SK-N-SH (cell line): Measurements from ENCODE around the gene RSPO4. TPM values are rescaled to one million over a fixed set of nuclear protein-coding genes. Genes with fewer than 3 reads are reported as not detected.

Source experiments
- CTCF ChIA-PET: fragments of 300-600, 350-600 bp; formaldehyde crosslinking; extraction: SDS; loops from one replicate; lab custom pipeline; 2021; lab: Yijun Ruan, JAX
- POLR2A ChIA-PET: fragments of 350-600 bp; sonication (Branson Sonifier 250); formaldehyde crosslinking; extraction: SDS; loops from one replicate; lab custom pipeline; 2020; ENCODE audit warnings: antibody characterized with exemption, inconsistent platforms; lab: Yijun Ruan, JAX
- DNase-seq: peaks from one replicate; pipeline ENCODE4 v3.0.0; 2012
- H2AFZ ChIP-seq: fragments of 200-600 bp; sonication (generic); 2 replicates; pipeline ENCODE4 v1.8.1; 2016; ENCODE audit warnings: antibody characterized with exemption, mild to moderate bottlenecking, low read depth
- H3F3A ChIP-seq: fragments of 200-600 bp; sonication (generic); replicated peaks from 2 replicates; pipeline ENCODE3; 2016; ENCODE audit warnings: antibody characterized with exemption, mild to moderate bottlenecking; ENCODE audit not compliant: insufficient read depth
- H3K27ac ChIP-seq, 2 experiments: fragments of 200-500 bp in 1 of 2; fragments of 200-600 bp in 1 of 2; sonication (Bioruptor generic) in 1 of 2; sonication (generic), shearing (Covaris generic) in 1 of 2; 2 replicates each; pipeline versions ENCODE4 v1.5.1 to v1.6.1; 2014 to 2016; ENCODE audit warnings: low read depth in 2 of 2, inconsistent platforms in 1 of 2, low read length in 1 of 2, mild to moderate bottlenecking in 1 of 2, mixed read lengths in 1 of 2
- H3K27me3 ChIP-seq: fragments of 200-600 bp; sonication (generic), shearing (Covaris generic); 2 replicates; pipeline ENCODE4 v1.6.1; 2016; ENCODE audit warnings: mixed run types; ENCODE audit not compliant: insufficient read depth
- H3K36me3 ChIP-seq, 2 experiments: fragments of 200-500 bp in 1 of 2; fragments of 200-600 bp in 1 of 2; sonication (Bioruptor generic) in 1 of 2; sonication (generic) in 1 of 2; replicated peaks in 1 of 2; 2 replicates each; pipeline versions ENCODE3 to v1.5.1; 2014 to 2016; ENCODE audit warnings: low read length in 1 of 2, mild to moderate bottlenecking in 1 of 2; ENCODE audit not compliant: insufficient read depth in 2 of 2, control insufficient read depth in 1 of 2
- H3K4me1 ChIP-seq, 2 experiments: fragments of 200-500 bp in 1 of 2; fragments of 200-600 bp in 1 of 2; sonication (Bioruptor generic) in 1 of 2; sonication (generic), shearing (Covaris generic) in 1 of 2; 2 replicates each; pipeline versions ENCODE4 v1.5.1 to v1.6.1; 2014 to 2016; ENCODE audit warnings: low read depth in 1 of 2, low read length in 1 of 2, mixed run types in 1 of 2; ENCODE audit not compliant: insufficient read depth in 2 of 2, control insufficient read depth in 1 of 2
- H3K4me2 ChIP-seq: fragments of 200-600 bp; sonication (generic), shearing (Covaris generic); 2 replicates; pipeline ENCODE4 v1.6.1; 2017; ENCODE audit warnings: mixed run types
- H3K4me3 ChIP-seq, 2 experiments: fragments of 200-500 bp in 1 of 2; fragments of 200-600 bp in 1 of 2; sonication (Bioruptor generic) in 1 of 2; sonication (generic), shearing (Covaris generic) in 1 of 2; 2 replicates each; pipeline versions ENCODE4 v1.5.1 to v1.8.1; 2014 to 2016; ENCODE audit warnings: low read depth in 2 of 2, inconsistent platforms in 1 of 2, low read length in 1 of 2, mild to moderate bottlenecking in 1 of 2, mixed read lengths in 1 of 2, moderate library complexity in 1 of 2
- H3K79me2 ChIP-seq: fragments of 200-600 bp; sonication (generic); 2 replicates; pipeline ENCODE4 v1.8.1; 2017; ENCODE audit warnings: mild to moderate bottlenecking; ENCODE audit not compliant: insufficient read depth
- H3K9ac ChIP-seq: fragments of 200-600 bp; sonication (generic); 2 replicates; pipeline ENCODE4 v1.6.1; 2017; ENCODE audit warnings: mixed run types
- H3K9me2 ChIP-seq: fragments of 200-600 bp; sonication (generic); 2 replicates; pipeline ENCODE4 v1.6.1; 2017; ENCODE audit warnings: mixed run types
- H3K9me3 ChIP-seq: fragments of 200-600 bp; sonication (generic); 2 replicates; pipeline ENCODE4 v1.6.1; 2017; ENCODE audit warnings: mixed run types, mild to moderate bottlenecking, moderate library complexity
- H4K20me1 ChIP-seq: fragments of 200-600 bp; sonication (generic); 2 replicates; pipeline ENCODE4 v1.6.1; 2017; ENCODE audit warnings: mild to moderate bottlenecking, mixed run types; ENCODE audit not compliant: insufficient read depth
- FOXM1 ChIP-seq: IDR thresholded peaks from 2 replicates; pipeline ENCODE4 v1.4.0; 2012; ENCODE audit warnings: low read depth, mild to moderate bottlenecking
- GABPA ChIP-seq: IDR thresholded peaks from 2 replicates; pipeline ENCODE4 v1.4.0; 2012; ENCODE audit warnings: low read depth, mild to moderate bottlenecking
- GATA2 ChIP-seq: sonication (generic); formaldehyde crosslinking; IDR thresholded peaks from 2 replicates; pipeline ENCODE4 v1.5.0; 2020; ENCODE audit warnings: mild to moderate bottlenecking, missing genetic modification reagents
- MEF2A ChIP-seq: IDR thresholded peaks from 2 replicates; pipeline ENCODE4 v1.4.0; 2012; ENCODE audit warnings: low read depth, borderline replicate concordance
- NFIC ChIP-seq: IDR thresholded peaks from 2 replicates; pipeline ENCODE4 v1.4.0; 2012; ENCODE audit warnings: borderline replicate concordance
- NRF1 ChIP-seq: IDR thresholded peaks from 2 replicates; pipeline ENCODE4 v1.6.1; 2012; ENCODE audit warnings: low read depth, mild to moderate bottlenecking, low read length
- PBX3 ChIP-seq: IDR thresholded peaks from 2 replicates; pipeline ENCODE4; 2012
- POLR2AphosphoS5 ChIP-seq: IDR thresholded peaks from 2 replicates; pipeline ENCODE4 v1.6.1; 2012; ENCODE audit warnings: low read depth, low read length
- RAD21 ChIP-seq: IDR thresholded peaks from 2 replicates; pipeline ENCODE4 v1.6.1; 2012; ENCODE audit warnings: mild to moderate bottlenecking, low read length
- RCOR1 ChIP-seq: fragments of 150-350 bp; IDR thresholded peaks from 2 replicates; pipeline ENCODE4 v1.6.1; 2017; ENCODE audit warnings: antibody characterized with exemption, low read length
- RFX5 ChIP-seq: IDR thresholded peaks from 2 replicates; pipeline ENCODE4 v1.6.1; 2012; ENCODE audit warnings: mild to moderate bottlenecking, improper control_type of control experiment, low read length
- SMC3 ChIP-seq: IDR thresholded peaks from 2 replicates; pipeline ENCODE4 v1.6.1; 2012; ENCODE audit warnings: low read depth, low read length, improper control_type of control experiment
- TCF12 ChIP-seq: IDR thresholded peaks from 2 replicates; pipeline ENCODE4 v1.4.0; 2012
- TEAD4 ChIP-seq: IDR thresholded peaks from 2 replicates; pipeline ENCODE4 v1.4.0; 2012; ENCODE audit warnings: mild to moderate bottlenecking, borderline replicate concordance; ENCODE audit not compliant: insufficient read depth
- YY1 ChIP-seq: IDR thresholded peaks from 2 replicates; pipeline ENCODE4 v1.4.0; 2012; ENCODE audit warnings: low read depth, mild to moderate bottlenecking
- ZBTB33 ChIP-seq: IDR thresholded peaks from 2 replicates; pipeline ENCODE4 v1.4.0; 2012; ENCODE audit warnings: low read depth, borderline replicate concordance
- whole genome bisulfite sequencing: methylation state at CpG from one replicate; pipeline ENCODE4 v1.1.6; 2017; ENCODE audit warnings: low lambda C conversion rate; 5-methylcytosine and 5-hydroxymethylcytosine counted together
- polyA plus RNA-seq, 3 experiments: library from polyadenylated mRNA; depleted of rRNA; stranded (reverse); fragments of >200 nt; gene quantifications; 2 replicates each; pipeline ENCODE4 v1.2.3, GENCODE V29; 2012

Gene RSPO4
- polyA plus RNA-seq, 1 of the 3 experiments (the other 2 are of a cell fraction), result not detected

- no peaks in the 10 kb centered on the region for H3F3A ChIP-seq
- no peak for TF ChIP-seq YY1
- TF ChIP-seq, all 33 proteins: peak for 0
- H3K9me3 ChIP-seq, result no peaks in the 10 kb centered on the region
- H4K20me1 ChIP-seq, result no peaks in the 10 kb centered on the region
- ChIA-PET POLR2A (no interaction called here), CTCF (interaction anchor here (1.0 to 14.8 kb wide), 6 partner anchors 12 to 161 kb away, joined by 3 to 146 read pairs (median 5); no protein-coding TSS in a partner anchor)
- 38% methylated on average over 1 of the region's 1 CpG for WGBS
- no peak overlapping the region for H3K4me2 ChIP-seq
- H3K4me1 ChIP-seq, result peaks cover 0 to 10% of the 10 kb centered on the region in 2 experiments; a peak in 1 of 4 replicates
- no peaks in the 10 kb centered on the region for H3K36me3 ChIP-seq
- H3K79me2 ChIP-seq, result no peaks in the 10 kb centered on the region
- H3K4me3 ChIP-seq, result no peak overlapping the region
- DNase-seq, result no peak
- H2AFZ ChIP-seq, result no peak overlapping the region
- H3K27me3 ChIP-seq, result peaks cover 5% of the 10 kb centered on the region; the same call in 1 of the 2 replicates
- no peak overlapping the region for H3K27ac ChIP-seq
- no peaks in the 10 kb centered on the region for H3K9me2 ChIP-seq
- no peak overlapping the region for H3K9ac ChIP-seq
Measured at GRCh38 chr20:977021-977420, 25.1 kb downstream of the RSPO4 start.

- H3K4me3 ChIP-seq, result no peak overlapping the region
- ChIA-PET POLR2A (no interaction called here), CTCF (interaction anchor here (0.6 to 14.8 kb wide), 9 partner anchors 11 to 205 kb away, joined by 3 to 146 read pairs (median 3); no protein-coding TSS in a partner anchor)
- 9% methylated on average over 2 of the region's 2 CpGs for WGBS
- no peaks in the 10 kb centered on the region for H4K20me1 ChIP-seq
- H3K4me1 ChIP-seq, result peaks cover 0 to 10% of the 10 kb centered on the region in 2 experiments; a peak in 1 of 4 replicates
- no peak overlapping the region for H2AFZ ChIP-seq
- H3K27me3 ChIP-seq, result peaks cover 1% of the 10 kb centered on the region; the same call in 1 of the 2 replicates
- no peak overlapping the region for H3K4me2 ChIP-seq
- no peaks in the 10 kb centered on the region for H3F3A ChIP-seq
- H3K36me3 ChIP-seq, result no peaks in the 10 kb centered on the region
- H3K9me3 ChIP-seq, result no peaks in the 10 kb centered on the region
- no peak for DNase-seq
- H3K9me2 ChIP-seq, result no peaks in the 10 kb centered on the region
- no peak overlapping the region for H3K27ac ChIP-seq
- no peaks in the 10 kb centered on the region for H3K79me2 ChIP-seq
- H3K9ac ChIP-seq, result no peak overlapping the region
- TF ChIP-seq RCOR1 (no peak), RAD21 (no peak), MEF2A (no peak), POLR2AphosphoS5 (no peak), GATA2 (CRISPR knock-in tag) (no peak), GABPA (no peak), RFX5 (no peak), SMC3 (no peak), PBX3 (no peak), NFIC (no peak), TCF12 (no peak), ZBTB33 (no peak), FOXM1 (no peak), TEAD4 (no peak), NRF1 (no peak)
- TF ChIP-seq, all 33 proteins: peak for 0
Measured at GRCh38 chr20:976033-976432, 26.1 kb downstream of the RSPO4 start.
